ENCODE results near the gene COL10A1. TPM values are rescaled to one million over a fixed set of nuclear protein-coding genes. Genes with fewer than 3 reads are reported as not detected.

COL10A1 gene
- not detected for total RNA-seq

- no peak within 1 kb of the TSS for H3K4me3 ChIP-seq
- H3K9ac ChIP-seq (ENCODE audit: low read depth in 2 of 2, low read length in 2 of 2): no peak within 1 kb of the TSS
- intact Hi-C loops (cut with DNase I): no loop called here
- no peak for DNase-seq
- H3K27ac ChIP-seq: no peak within 1 kb of the TSS
- H3K27me3 ChIP-seq: no peaks in the 10 kb centered on the region
- no peaks in the 10 kb centered on the region for H3K36me3 ChIP-seq
- no peak for TF ChIP-seq CTCF (IDR thresholded peaks at IDR 0.05)
- no peaks in the 10 kb centered on the region for H3K9me3 ChIP-seq
- H3K4me1 ChIP-seq: no peaks in the 10 kb centered on the region
Measured at GRCh38 chr6:116126032-116126431, at the start of gene COL10A1. TSS of gene COL10A1 (minus strand) at chr6:116126132. CDS start at chr6:116125492, 640 bp downstream.

- H3K9me3 ChIP-seq: no peaks in the 10 kb centered on the region
- no peak for DNase-seq
- H3K27ac ChIP-seq: no peak overlapping the region
- intact Hi-C loops (cut with DNase I): no loop called here
- no peaks in the 10 kb centered on the region for H3K4me1 ChIP-seq
- H3K27me3 ChIP-seq: no peaks in the 10 kb centered on the region
- no peak for TF ChIP-seq CTCF (IDR thresholded peaks at IDR 0.05)
- no peaks in the 10 kb centered on the region for H3K36me3 ChIP-seq
- no peak overlapping the region for H3K9ac ChIP-seq (ENCODE audit: low read depth in 2 of 2, low read length in 2 of 2)
- H3K4me3 ChIP-seq: no peak overlapping the region
Measured at GRCh38 chr6:116175344-116175743, 49.4 kb upstream of the COL10A1 start.

GRCh38 chr6:116173928-116174327, 48.0 kb upstream of the COL10A1 start:
- H3K27ac ChIP-seq: no peak overlapping the region
- intact Hi-C loops (cut with DNase I): no loop called here

GRCh38 chr6:116170358-116171057, 44.6 kb upstream of the COL10A1 start:
- Histone ChIP-seq H3K36me3 (no peaks in the 10 kb centered on the region), H3K9ac (ENCODE audit: low read depth in 2 of 2, low read length in 2 of 2) (no peak overlapping the region), H3K27me3 (no peaks in the 10 kb centered on the region), H3K9me3 (no peaks in the 10 kb centered on the region), H3K4me3 (no peak overlapping the region), H3K4me1 (no peaks in the 10 kb centered on the region), H3K27ac (no peak overlapping the region)
- TF ChIP-seq CTCF (IDR thresholded peaks at IDR 0.05): no peak
- no peak for DNase-seq
- intact Hi-C loops (cut with DNase I): no loop called here

More at GRCh38 chr6:116173928-116174327, 48.0 kb upstream of the COL10A1 start:
- H3K9ac ChIP-seq (ENCODE audit: low read depth in 2 of 2, low read length in 2 of 2): no peak overlapping the region
- no peak for TF ChIP-seq CTCF (IDR thresholded peaks at IDR 0.05)
- no peaks in the 10 kb centered on the region for H3K4me1 ChIP-seq
- no peak overlapping the region for H3K4me3 ChIP-seq
- no peaks in the 10 kb centered on the region for H3K27me3 ChIP-seq
- no peaks in the 10 kb centered on the region for H3K36me3 ChIP-seq
- no peaks in the 10 kb centered on the region for H3K9me3 ChIP-seq
- no peak for DNase-seq

GRCh38 chr6:116169880-116170279, 43.9 kb upstream of the COL10A1 start:
- H3K36me3 ChIP-seq: no peaks in the 10 kb centered on the region
- H3K4me1 ChIP-seq: no peaks in the 10 kb centered on the region
- H3K9ac ChIP-seq (ENCODE audit: low read depth in 2 of 2, low read length in 2 of 2): no peak overlapping the region
- no peak for DNase-seq
- H3K9me3 ChIP-seq: no peaks in the 10 kb centered on the region
- TF ChIP-seq CTCF (IDR thresholded peaks at IDR 0.05): no peak
- H3K27ac ChIP-seq: no peak overlapping the region
- intact Hi-C loops (cut with DNase I): no loop called here
- no peaks in the 10 kb centered on the region for H3K27me3 ChIP-seq
- no peak overlapping the region for H3K4me3 ChIP-seq

Measured in colonic mucosa (tissue), 4 donors.